GM19324 (cell line): Measurements from ENCODE around the gene GMDS.

Experiments used
- ATAC-seq: cut with Tn5 transposase; IDR thresholded peaks from one replicate; pipeline ENCODE4 v1.9.1; 2021; ENCODE audit warnings: mild to moderate bottlenecking, moderate library complexity; ENCODE audit not compliant: unreplicated experiment, low FRiP score

GMDS gene

GRCh38 chr6:2108700-2109306 is 136.6 kb downstream of the GMDS start:
- ATAC-seq: no peak

- no peak for ATAC-seq
These were observed 140.9 kb downstream of the GMDS start for GRCh38 chr6:2104524-2104880.

- ATAC-seq: no peak
These were observed 141.5 kb downstream of the GMDS start for GRCh38 chr6:2103765-2104523.

- no peak for ATAC-seq
These were observed 142.4 kb downstream of the GMDS start for GRCh38 chr6:2102966-2103365.

- no peak for ATAC-seq
These were observed 143.0 kb downstream of the GMDS start for GRCh38 chr6:2102316-2102883.

GRCh38 chr6:2101213-2101612 is 144.2 kb downstream of the GMDS start:
- ATAC-seq: no peak

- no peak for ATAC-seq
These were observed 145.5 kb downstream of the GMDS start for GRCh38 chr6:2099870-2100269.

- no peak for ATAC-seq
These were observed 147.9 kb downstream of the GMDS start for GRCh38 chr6:2097464-2097863.

GRCh38 chr6:2094642-2095041 is 150.8 kb downstream of the GMDS start:
- no peak for ATAC-seq

GRCh38 chr6:2086326-2086965 is 159.0 kb downstream of the GMDS start:
- ATAC-seq: no peak

GRCh38 chr6:2085657-2086056 is 159.7 kb downstream of the GMDS start:
- ATAC-seq: no peak

GRCh38 chr6:2081155-2082138 is 164.0 kb downstream of the GMDS start:
- ATAC-seq: no peak

GRCh38 chr6:2078888-2079287 is 166.5 kb downstream of the GMDS start:
- ATAC-seq: no peak

GRCh38 chr6:2077826-2078225 is 167.6 kb downstream of the GMDS start:
- ATAC-seq: no peak

GRCh38 chr6:2073476-2073875 is 171.9 kb downstream of the GMDS start:
- no peak for ATAC-seq

- no peak for ATAC-seq
These were observed 173.0 kb downstream of the GMDS start for GRCh38 chr6:2072453-2072852.

GRCh38 chr6:2063547-2063946 is 181.9 kb downstream of the GMDS start:
- no peak for ATAC-seq

GRCh38 chr6:2061880-2062279 is 183.5 kb downstream of the GMDS start:
- no peak for ATAC-seq

GRCh38 chr6:2055911-2056310 is 189.5 kb downstream of the GMDS start:
- ATAC-seq: no peak

GRCh38 chr6:2055143-2055542 is 190.3 kb downstream of the GMDS start:
- no peak for ATAC-seq
